GM12864 (cell line): ENCODE measurements around the gene CDK15.

Experiments
- DNase-seq: peaks from one replicate; pipeline ENCODE4 v3.0.0-alpha.2; 2011; ENCODE audit warnings: low read depth
- H3K4me3 ChIP-seq: 2 replicates; pipeline ENCODE4 v1.5.1; 2011; ENCODE audit warnings: mild to moderate bottlenecking, low read depth, low read length, control low read depth
- TF ChIP-seq, protein P1 (sequence below): IDR thresholded peaks from 2 replicates; pipeline ENCODE4 v1.5.1; 2011; ENCODE audit warnings: low read depth, mild to moderate bottlenecking, moderate library complexity, low read length, control low read depth, inconsistent platforms; ENCODE audit errors: missing control alignments

The CDK15 gene

GRCh38 chr2:201779901-201780673, 26.2 kb upstream of the CDK15 start:
- TF ChIP-seq, protein P1, sequence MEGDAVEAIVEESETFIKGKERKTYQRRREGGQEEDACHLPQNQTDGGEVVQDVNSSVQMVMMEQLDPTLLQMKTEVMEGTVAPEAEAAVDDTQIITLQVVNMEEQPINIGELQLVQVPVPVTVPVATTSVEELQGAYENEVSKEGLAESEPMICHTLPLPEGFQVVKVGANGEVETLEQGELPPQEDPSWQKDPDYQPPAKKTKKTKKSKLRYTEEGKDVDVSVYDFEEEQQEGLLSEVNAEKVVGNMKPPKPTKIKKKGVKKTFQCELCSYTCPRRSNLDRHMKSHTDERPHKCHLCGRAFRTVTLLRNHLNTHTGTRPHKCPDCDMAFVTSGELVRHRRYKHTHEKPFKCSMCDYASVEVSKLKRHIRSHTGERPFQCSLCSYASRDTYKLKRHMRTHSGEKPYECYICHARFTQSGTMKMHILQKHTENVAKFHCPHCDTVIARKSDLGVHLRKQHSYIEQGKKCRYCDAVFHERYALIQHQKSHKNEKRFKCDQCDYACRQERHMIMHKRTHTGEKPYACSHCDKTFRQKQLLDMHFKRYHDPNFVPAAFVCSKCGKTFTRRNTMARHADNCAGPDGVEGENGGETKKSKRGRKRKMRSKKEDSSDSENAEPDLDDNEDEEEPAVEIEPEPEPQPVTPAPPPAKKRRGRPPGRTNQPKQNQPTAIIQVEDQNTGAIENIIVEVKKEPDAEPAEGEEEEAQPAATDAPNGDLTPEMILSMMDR = no peak
- no peak for DNase-seq
- peak overlapping the region; percentile 86 for H3K4me3 ChIP-seq

- TF ChIP-seq, protein P1 = no peak
- DNase-seq = peak; percentile 77
Observed at GRCh38 chr2:201780674-201781493, 25.5 kb upstream of the CDK15 start, which contains the start of gene ALS2. TSS of gene ALS2 (minus strand) at chr2:201780933. CDS start at chr2:201768885, 12,048 bp downstream.

GRCh38 chr2:201781557-201782051, 24.7 kb upstream of the CDK15 start:
- DNase-seq = no peak
- TF ChIP-seq, protein P1 = no peak
- peak overlapping the region; percentile 86 for H3K4me3 ChIP-seq

More at GRCh38 chr2:201780674-201781493, 25.5 kb upstream of the CDK15 start, which contains the start of gene ALS2:
- peak within 1 kb of the TSS; percentile 86 for H3K4me3 ChIP-seq

DNA sequence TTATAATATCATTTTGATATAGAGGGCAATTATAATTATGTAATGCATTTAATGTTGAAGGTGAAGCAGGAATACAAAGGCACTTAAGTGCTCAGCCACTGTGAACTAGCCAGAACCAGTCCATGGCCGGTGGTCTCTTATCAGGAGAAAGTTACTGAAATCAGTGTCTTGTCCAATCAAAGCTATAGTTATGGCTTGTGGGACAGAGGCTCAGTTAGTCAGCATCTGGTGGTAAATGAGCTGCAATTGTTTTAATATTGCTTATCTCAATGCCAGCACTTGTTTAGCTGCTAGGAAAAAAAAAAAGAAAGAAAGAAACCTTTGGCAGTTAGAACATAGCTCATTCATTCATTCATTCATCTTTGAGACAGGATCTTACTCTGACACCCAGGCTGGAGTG, 21.8 kb upstream of the CDK15 start:
- H3K4me3 ChIP-seq = no peak overlapping the region
- DNase-seq = no peak
- TF ChIP-seq, protein P1 = no peak

DNA sequence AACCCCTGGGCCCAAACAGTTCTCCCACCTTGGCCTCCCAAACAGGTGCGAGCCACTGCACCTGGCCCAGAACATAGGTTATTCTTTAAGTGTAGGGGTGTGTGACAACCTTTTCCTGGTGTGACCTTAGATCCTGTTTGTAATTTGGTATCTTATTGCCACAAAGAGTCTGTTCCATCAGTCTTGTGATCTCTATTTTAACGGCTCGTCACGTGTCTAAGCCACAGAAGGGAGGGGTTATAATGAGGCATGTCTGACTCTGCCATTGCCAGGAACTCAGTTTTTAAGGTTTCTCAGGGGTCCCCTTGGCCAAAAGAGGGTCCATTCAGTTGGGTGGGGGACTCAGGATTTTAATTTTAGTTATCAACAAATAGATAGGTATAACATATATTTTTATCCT, 21.2 kb upstream of the CDK15 start:
- no peak for DNase-seq
- TF ChIP-seq, protein P1 = no peak
- H3K4me3 ChIP-seq = no peak overlapping the region

DNA sequence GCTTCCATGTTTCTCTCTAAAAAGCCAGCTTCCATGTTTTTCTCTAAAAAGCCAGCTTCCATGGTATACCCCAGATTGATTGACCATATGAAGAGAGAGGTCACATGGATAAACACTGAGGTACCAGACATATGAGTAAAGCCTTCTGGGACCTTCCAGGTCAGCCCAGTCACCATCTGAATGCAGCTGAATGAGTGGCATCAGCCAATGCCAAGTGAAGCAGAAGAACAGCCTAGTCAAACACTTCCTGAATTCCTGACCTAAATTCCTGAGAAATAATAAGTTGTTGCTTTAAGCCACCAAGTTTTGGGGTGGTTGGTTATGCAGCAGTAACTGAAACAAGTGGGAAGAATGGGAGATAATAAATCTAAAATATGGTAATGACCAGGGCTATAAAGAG, 19.9 kb upstream of the CDK15 start:
- TF ChIP-seq, protein P1 = no peak
- no peak overlapping the region for H3K4me3 ChIP-seq
- no peak for DNase-seq
